ENCODE results near the gene GRM5.
A peak's percentile ranks its signal among the peaks of the same experiment; 100 is the strongest.
"Not testable (repeated sequence)": the region's sequence is repeated elsewhere in the genome, so short reads cannot be mapped to it uniquely, and the experiment has no call there.

GRM5 gene

GRCh38 chr11:88538098-88538497, 527.7 kb downstream of the GRM5 start:
- no peak overlapping the region for H3K4me3 ChIP-seq (replicated peaks; ENCODE audit: low read depth, low read length)
- no peak for DNase-seq (ENCODE audit: extremely low read depth, low read depth)
- TF ChIP-seq, protein P1, sequence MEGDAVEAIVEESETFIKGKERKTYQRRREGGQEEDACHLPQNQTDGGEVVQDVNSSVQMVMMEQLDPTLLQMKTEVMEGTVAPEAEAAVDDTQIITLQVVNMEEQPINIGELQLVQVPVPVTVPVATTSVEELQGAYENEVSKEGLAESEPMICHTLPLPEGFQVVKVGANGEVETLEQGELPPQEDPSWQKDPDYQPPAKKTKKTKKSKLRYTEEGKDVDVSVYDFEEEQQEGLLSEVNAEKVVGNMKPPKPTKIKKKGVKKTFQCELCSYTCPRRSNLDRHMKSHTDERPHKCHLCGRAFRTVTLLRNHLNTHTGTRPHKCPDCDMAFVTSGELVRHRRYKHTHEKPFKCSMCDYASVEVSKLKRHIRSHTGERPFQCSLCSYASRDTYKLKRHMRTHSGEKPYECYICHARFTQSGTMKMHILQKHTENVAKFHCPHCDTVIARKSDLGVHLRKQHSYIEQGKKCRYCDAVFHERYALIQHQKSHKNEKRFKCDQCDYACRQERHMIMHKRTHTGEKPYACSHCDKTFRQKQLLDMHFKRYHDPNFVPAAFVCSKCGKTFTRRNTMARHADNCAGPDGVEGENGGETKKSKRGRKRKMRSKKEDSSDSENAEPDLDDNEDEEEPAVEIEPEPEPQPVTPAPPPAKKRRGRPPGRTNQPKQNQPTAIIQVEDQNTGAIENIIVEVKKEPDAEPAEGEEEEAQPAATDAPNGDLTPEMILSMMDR (IDR thresholded peaks at IDR 0.05; ENCODE audit: low read depth, low read length, missing control alignments) = no peak

DNA sequence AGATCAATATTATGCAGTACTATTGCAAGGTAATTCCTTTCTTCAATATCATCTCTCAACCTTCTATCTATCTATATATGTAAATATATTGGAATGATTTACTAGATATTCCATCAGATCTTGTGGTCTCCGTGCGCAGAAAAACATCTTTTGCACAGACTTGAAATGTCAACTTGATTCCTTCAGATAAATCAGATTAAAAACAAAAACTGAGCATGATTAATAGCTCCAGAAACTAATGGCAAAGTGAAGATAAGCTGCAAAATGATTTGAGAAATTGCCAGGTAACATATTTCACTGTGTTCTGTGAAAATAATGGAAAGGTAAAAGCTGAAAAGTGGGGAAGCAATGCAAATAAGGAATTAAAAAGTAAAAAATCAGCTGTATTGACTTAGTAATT, 528.2 kb downstream of the GRM5 start:
- H3K4me3 ChIP-seq (replicated peaks; ENCODE audit: low read depth, low read length) = no peak overlapping the region
- DNase-seq (ENCODE audit: extremely low read depth, low read depth) = no peak
- TF ChIP-seq, protein P1 (IDR thresholded peaks at IDR 0.05; ENCODE audit: low read depth, low read length, missing control alignments) = no peak

DNA sequence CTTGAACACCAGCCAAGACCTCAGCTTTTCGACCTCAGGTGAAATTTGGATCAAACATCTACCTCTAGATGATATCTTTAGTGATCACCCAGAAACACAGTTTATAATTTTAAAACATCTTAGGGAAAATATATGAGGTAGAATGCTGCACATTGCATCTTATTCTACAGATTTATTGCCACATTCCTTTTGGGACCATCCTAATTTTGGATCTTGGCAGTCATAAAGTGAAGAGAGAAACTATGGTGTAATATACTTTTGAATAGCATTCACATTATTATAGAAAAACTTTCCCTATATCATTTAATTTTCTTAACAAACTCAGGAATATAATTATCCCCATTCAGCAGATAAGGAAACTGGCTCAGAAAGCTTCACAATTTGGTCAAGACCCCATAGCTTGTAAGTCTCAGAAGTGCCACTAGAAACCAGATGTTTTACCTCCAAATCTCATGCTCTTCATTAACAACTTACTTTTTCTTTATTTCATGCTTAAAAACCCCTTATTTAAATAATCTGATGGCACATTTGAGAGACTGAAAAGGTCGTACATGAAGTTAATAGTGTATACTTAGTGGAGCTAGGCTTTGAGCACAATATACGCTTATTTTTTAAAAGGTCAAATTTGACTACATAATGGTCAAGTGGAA, 529.0 kb downstream of the GRM5 start:
- TF ChIP-seq, protein P1 (IDR thresholded peaks at IDR 0.05; ENCODE audit: low read depth, low read length, missing control alignments) = no peak
- no peak for DNase-seq (ENCODE audit: extremely low read depth, low read depth)
- no peak overlapping the region for H3K4me3 ChIP-seq (replicated peaks; ENCODE audit: low read depth, low read length)

GRCh38 chr11:88535916-88536547, 529.8 kb downstream of the GRM5 start:
- peak; percentile 58 for DNase-seq (ENCODE audit: extremely low read depth, low read depth)
- TF ChIP-seq, protein P1 (IDR thresholded peaks at IDR 0.05; ENCODE audit: low read depth, low read length, missing control alignments) = no peak
- no peak overlapping the region for H3K4me3 ChIP-seq (replicated peaks; ENCODE audit: low read depth, low read length)

- no peak overlapping the region for H3K4me3 ChIP-seq (replicated peaks; ENCODE audit: low read depth, low read length)
- TF ChIP-seq, protein P1 (IDR thresholded peaks at IDR 0.05; ENCODE audit: low read depth, low read length, missing control alignments) = no peak
- no peak for DNase-seq (ENCODE audit: extremely low read depth, low read depth)
These were observed 530.5 kb downstream of the GRM5 start for GRCh38 chr11:88535266-88535665.

GRCh38 chr11:88534706-88535105, 531.1 kb downstream of the GRM5 start:
- not testable (repeated sequence) for DNase-seq (ENCODE audit: extremely low read depth, low read depth); H3K4me3 ChIP-seq (replicated peaks; ENCODE audit: low read depth, low read length)

GRCh38 chr11:88534185-88534584, 531.6 kb downstream of the GRM5 start:
- no peak for DNase-seq (ENCODE audit: extremely low read depth, low read depth)
- no peak overlapping the region for H3K4me3 ChIP-seq (replicated peaks; ENCODE audit: low read depth, low read length)
- TF ChIP-seq, protein P1 (IDR thresholded peaks at IDR 0.05; ENCODE audit: low read depth, low read length, missing control alignments) = no peak
